WTC11 (cell line): ENCODE data around the gene MDM4.

Experiments
- ATF3 ChIP-seq: sonication (generic); formaldehyde crosslinking; conservative IDR thresholded peaks from 2 replicates; pipeline ENCODE4 v1.8.1; 2022; ENCODE audit warnings: mild to moderate bottlenecking, missing genetic modification reagents
- CREM ChIP-seq: sonication (generic); formaldehyde crosslinking; IDR thresholded peaks from 2 replicates; pipeline ENCODE4 v1.8.1; 2022; ENCODE audit warnings: mild to moderate bottlenecking, missing genetic modification reagents, moderate library complexity
- CTCF ChIP-seq: fragments of 200-600 bp; IDR thresholded peaks from 2 replicates; pipeline ENCODE4 v1.8.0; 2022; ENCODE audit warnings: antibody characterized with exemption
- IRF2 ChIP-seq: sonication (generic); formaldehyde crosslinking; IDR thresholded peaks from 2 replicates; pipeline ENCODE4 v1.8.0; 2022; ENCODE audit warnings: low read depth, missing genetic modification reagents, borderline replicate concordance
- JUN ChIP-seq: sonication (generic); formaldehyde crosslinking; IDR thresholded peaks from 2 replicates; pipeline ENCODE4 v1.8.0; 2023; ENCODE audit warnings: mild to moderate bottlenecking, missing genetic modification reagents
- KAT7 ChIP-seq: sonication (generic); formaldehyde crosslinking; IDR thresholded peaks from 2 replicates; pipeline ENCODE4 v1.8.1; 2023; ENCODE audit warnings: missing genetic modification reagents, mild to moderate bottlenecking, borderline replicate concordance
- SMAD3 ChIP-seq: sonication (generic); formaldehyde crosslinking; IDR thresholded peaks from 2 replicates; pipeline ENCODE4 v1.8.0; 2022; ENCODE audit warnings: missing genetic modification reagents, mild to moderate bottlenecking, borderline replicate concordance
- SOX15 ChIP-seq: fragments of 250-450 bp; sonication (Bioruptor Pico); IDR thresholded peaks from 2 replicates; pipeline ENCODE4 v1.9.0; 2021; ENCODE audit warnings: mild to moderate bottlenecking
- SP1 ChIP-seq: sonication (generic); formaldehyde crosslinking; conservative IDR thresholded peaks from 2 replicates; pipeline ENCODE4 v1.8.1; 2022; ENCODE audit warnings: missing genetic modification reagents
- ZBTB21 ChIP-seq: sonication (generic); formaldehyde crosslinking; IDR thresholded peaks from 2 replicates; pipeline ENCODE4 v1.8.1; 2023; ENCODE audit warnings: mild to moderate bottlenecking, missing genetic modification reagents, borderline replicate concordance
- ZNF138 ChIP-seq: sonication (generic); formaldehyde crosslinking; conservative IDR thresholded peaks from 2 replicates; pipeline ENCODE4 v1.8.1; 2022; ENCODE audit warnings: mild to moderate bottlenecking, moderate library complexity, missing genetic modification reagents

- TF ChIP-seq CREM (CRISPR knock-in tag) (no peak), CTCF (no peak), JUN (CRISPR knock-in tag) (no peak), IRF2 (CRISPR knock-in tag) (no peak), SP1 (CRISPR knock-in tag) (no peak), SMAD3 (CRISPR knock-in tag) (no peak), KAT7 (no peak), SOX15 (CRISPR knock-in tag) (no peak), ZNF138 (CRISPR knock-in tag) (no peak), ZBTB21 (CRISPR knock-in tag) (no peak), ATF3 (CRISPR knock-in tag) (no peak)
These were observed 54.9 kb downstream of the MDM4 start for GRCh38 chr1:204571128-204571527.
